Hypothalamus (tissue), 51 donors: Measurements from ENCODE around the gene RBM39.
A peak's percentile ranks its signal among the peaks of the same experiment; 100 is the strongest.
"Not testable (repeated sequence)": the region's sequence is repeated elsewhere in the genome, so short reads cannot be mapped to it uniquely, and the experiment has no call there.

Experiments
- DNase-seq, 51 donors: peaks; one replicate each; lab custom pipeline; 2025; lab: John Stamatoyannopoulos, UW

The RBM39 gene

GRCh38 chr20:35690265-35690664, 51.8 kb downstream of the RBM39 start:
- no peak for DNase-seq

- DNase-seq = peak in 1 of 51 donors; percentile 10
Measured at GRCh38 chr20:35686872-35687271, 55.2 kb downstream of the RBM39 start.

- DNase-seq = not testable (repeated sequence)
Measured at GRCh38 chr20:35685368-35685767, 56.7 kb downstream of the RBM39 start.

GRCh38 chr20:35681960-35682359, 60.1 kb downstream of the RBM39 start:
- DNase-seq = no peak

- DNase-seq = no peak
Measured at GRCh38 chr20:35680452-35681183, 61.4 kb downstream of the RBM39 start.

- no peak for DNase-seq
Measured at GRCh38 chr20:35674921-35675320, 67.1 kb downstream of the RBM39 start.

- DNase-seq = no peak
Measured at GRCh38 chr20:35673884-35674283, 68.2 kb downstream of the RBM39 start.

GRCh38 chr20:35669681-35670080, 72.4 kb downstream of the RBM39 start:
- no peak for DNase-seq

- DNase-seq = no peak
Measured at GRCh38 chr20:35669221-35669620, 72.8 kb downstream of the RBM39 start.

GRCh38 chr20:35665949-35666288, 76.1 kb downstream of the RBM39 start:
- DNase-seq = no peak

- DNase-seq = peak; percentile 69 to 97 (median 88)
Measured at GRCh38 chr20:35664466-35665206, 77.4 kb downstream of the RBM39 start, which contains the start of the genes CPNE1 and RBM12. CPNE1 (minus strand) TSS chr20:35664900; CDS start chr20:35632923, 31,977 bp downstream. RBM12 (minus strand) TSS chr20:35664900; CDS start chr20:35655322, 9,578 bp downstream.

- peak in 25 of 51 donors; percentile 3 to 56 (median 27) for DNase-seq
Measured at GRCh38 chr20:35663516-35664465, 78.3 kb downstream of the RBM39 start.

GRCh38 chr20:35662551-35662950, 79.5 kb downstream of the RBM39 start:
- no peak for DNase-seq

- DNase-seq = no peak
Measured at GRCh38 chr20:35661908-35662307, 80.2 kb downstream of the RBM39 start.

GRCh38 chr20:35661053-35661452, 81.0 kb downstream of the RBM39 start:
- DNase-seq = no peak

- no peak for DNase-seq
Measured at GRCh38 chr20:35660122-35660937, 81.7 kb downstream of the RBM39 start.

GRCh38 chr20:35657271-35657670, 84.8 kb downstream of the RBM39 start:
- DNase-seq = no peak

GRCh38 chr20:35654415-35654814, 87.6 kb downstream of the RBM39 start:
- no peak for DNase-seq

- DNase-seq = no peak
Measured at GRCh38 chr20:35653893-35654292, 88.2 kb downstream of the RBM39 start.
